HG02943 (cell line): ENCODE results near the gene ILDR1.
"Not testable (repeated sequence)": the region's sequence is repeated elsewhere in the genome, so short reads cannot be mapped to it uniquely, and the experiment has no call there.

Experiments used
- ATAC-seq: cut with Tn5 transposase; IDR thresholded peaks from one replicate; pipeline ENCODE4 v1.9.1; 2021; ENCODE audit warnings: mild to moderate bottlenecking, low read depth, moderate library complexity; ENCODE audit not compliant: unreplicated experiment

Gene ILDR1

GRCh38 chr3:122021811-122022401 lies at the start of gene ILDR1:
Gene ILDR1 (minus strand): TSS chr3:122022247. CDS start chr3:122022077, 170 bp downstream.
- ATAC-seq, result no peak

GRCh38 chr3:122067588-122068240 lies 45.7 kb upstream of the ILDR1 start:
- no peak for ATAC-seq

- peak; percentile 54 for ATAC-seq
Measured at GRCh38 chr3:122067214-122067550, 45.1 kb upstream of the ILDR1 start.

GRCh38 chr3:122066331-122067213 lies 44.5 kb upstream of the ILDR1 start:
- peak; percentile 13 for ATAC-seq

- no peak for ATAC-seq
Measured at GRCh38 chr3:122064326-122064725, 42.3 kb upstream of the ILDR1 start.

- no peak for ATAC-seq
Measured at GRCh38 chr3:122063908-122064307, 41.9 kb upstream of the ILDR1 start.

GRCh38 chr3:122060040-122060698 lies 38.1 kb upstream of the ILDR1 start:
- no peak for ATAC-seq

- no peak for ATAC-seq
Measured at GRCh38 chr3:122058294-122058693, 36.2 kb upstream of the ILDR1 start.

- ATAC-seq, result no peak
Measured at GRCh38 chr3:122057671-122058070, 35.6 kb upstream of the ILDR1 start.

GRCh38 chr3:122055215-122055614 lies 33.2 kb upstream of the ILDR1 start, which contains the start of gene CD86:
Gene CD86 (plus strand): TSS chr3:122055362. CDS start chr3:122055490, 128 bp downstream.
- ATAC-seq, result peak; percentile 72

GRCh38 chr3:122052968-122053367 lies 30.9 kb upstream of the ILDR1 start:
- no peak for ATAC-seq

- ATAC-seq, result not testable (repeated sequence)
Measured at GRCh38 chr3:122047773-122048172, 25.7 kb upstream of the ILDR1 start.

GRCh38 chr3:122047296-122047695 lies 25.2 kb upstream of the ILDR1 start:
- ATAC-seq, result not testable (repeated sequence)

GRCh38 chr3:122033023-122033422 lies 11.0 kb upstream of the ILDR1 start:
- ATAC-seq, result no peak

- no peak for ATAC-seq
Measured at GRCh38 chr3:122032531-122032930, 10.5 kb upstream of the ILDR1 start.

- peak; percentile 25 for ATAC-seq
Measured at GRCh38 chr3:122031123-122031468, 9.0 kb upstream of the ILDR1 start.

- ATAC-seq, result peak; percentile 62
Measured at GRCh38 chr3:122030381-122031122, 8.5 kb upstream of the ILDR1 start.

GRCh38 chr3:122025296-122025695 lies 3.2 kb upstream of the ILDR1 start:
- peak; percentile 73 for ATAC-seq

- no peak for ATAC-seq
Measured at GRCh38 chr3:122024800-122025199, 2.8 kb upstream of the ILDR1 start.

- no peak for ATAC-seq
Measured at GRCh38 chr3:122023335-122023910, 1.4 kb upstream of the ILDR1 start.
